GM20431 (cell line): ENCODE data around the gene LMF1.

Experiments
- in situ Hi-C: fragments of 300-500 bp; cut with MseI, MboI; formaldehyde crosslinking; loops from one replicate; pipeline ENCODE4 v1.15.0; 2020; ENCODE audit warnings: low sequenced_read_pairs; ENCODE audit not compliant: unreplicated experiment

LMF1 gene

DNA sequence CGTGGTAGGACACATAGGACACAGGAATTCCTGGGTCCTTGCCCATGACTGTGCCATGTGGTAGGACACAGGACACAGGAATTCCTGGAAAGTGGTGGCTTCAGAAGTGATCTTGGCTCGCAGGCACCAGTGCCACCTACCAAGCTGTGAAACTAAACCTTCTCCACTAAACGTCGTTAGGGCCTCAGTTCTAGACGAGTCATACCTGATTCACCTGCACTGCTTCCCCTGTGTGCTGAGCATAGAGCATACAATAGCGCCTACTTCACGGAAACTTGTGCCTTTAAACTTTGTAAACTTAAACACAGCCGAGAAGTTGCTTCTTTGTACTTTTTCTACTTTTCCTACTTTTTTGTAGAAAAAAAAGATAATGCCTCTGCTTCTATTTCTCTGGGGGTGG is 15.6 kb upstream of the LMF1 start:
- in situ Hi-C loops: no loop called here

DNA sequence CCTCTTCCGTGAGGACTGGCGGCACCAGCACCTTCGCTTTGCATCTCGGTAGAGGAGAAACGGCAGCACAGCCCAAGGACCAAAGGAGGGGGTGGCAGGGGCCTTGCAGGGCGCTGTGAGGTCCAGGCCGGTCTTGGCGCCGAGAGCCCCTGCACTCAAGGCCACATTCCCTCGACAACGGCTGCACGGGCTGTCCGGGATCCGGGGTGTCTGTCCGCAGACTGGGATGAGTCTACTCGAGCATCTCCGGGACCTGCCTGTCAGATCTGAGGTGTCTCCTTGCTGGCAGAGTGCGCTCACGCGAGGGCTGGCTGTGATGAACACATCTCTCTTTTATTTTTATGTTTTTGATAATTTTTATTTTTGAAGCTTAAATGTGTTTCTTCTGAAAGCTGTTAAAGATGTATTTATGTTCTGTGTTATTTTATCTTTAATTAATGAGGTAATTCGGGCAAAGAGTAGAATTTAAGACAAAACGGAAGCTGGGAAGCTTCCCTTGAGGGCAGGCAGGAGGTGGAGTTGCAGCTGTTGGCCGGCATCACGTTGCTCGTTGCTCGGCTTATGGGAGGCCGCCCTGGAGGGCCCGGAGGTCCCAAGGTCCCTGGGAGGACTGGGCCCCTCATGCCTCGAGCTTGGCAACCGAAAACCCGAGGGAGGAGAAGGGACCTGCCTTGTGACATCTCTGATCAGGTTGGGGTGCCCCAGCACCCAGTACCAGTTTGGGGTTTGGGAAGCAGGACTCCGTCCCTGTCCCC is 15.0 kb upstream of the LMF1 start:
- in situ Hi-C loops: no loop called here

DNA sequence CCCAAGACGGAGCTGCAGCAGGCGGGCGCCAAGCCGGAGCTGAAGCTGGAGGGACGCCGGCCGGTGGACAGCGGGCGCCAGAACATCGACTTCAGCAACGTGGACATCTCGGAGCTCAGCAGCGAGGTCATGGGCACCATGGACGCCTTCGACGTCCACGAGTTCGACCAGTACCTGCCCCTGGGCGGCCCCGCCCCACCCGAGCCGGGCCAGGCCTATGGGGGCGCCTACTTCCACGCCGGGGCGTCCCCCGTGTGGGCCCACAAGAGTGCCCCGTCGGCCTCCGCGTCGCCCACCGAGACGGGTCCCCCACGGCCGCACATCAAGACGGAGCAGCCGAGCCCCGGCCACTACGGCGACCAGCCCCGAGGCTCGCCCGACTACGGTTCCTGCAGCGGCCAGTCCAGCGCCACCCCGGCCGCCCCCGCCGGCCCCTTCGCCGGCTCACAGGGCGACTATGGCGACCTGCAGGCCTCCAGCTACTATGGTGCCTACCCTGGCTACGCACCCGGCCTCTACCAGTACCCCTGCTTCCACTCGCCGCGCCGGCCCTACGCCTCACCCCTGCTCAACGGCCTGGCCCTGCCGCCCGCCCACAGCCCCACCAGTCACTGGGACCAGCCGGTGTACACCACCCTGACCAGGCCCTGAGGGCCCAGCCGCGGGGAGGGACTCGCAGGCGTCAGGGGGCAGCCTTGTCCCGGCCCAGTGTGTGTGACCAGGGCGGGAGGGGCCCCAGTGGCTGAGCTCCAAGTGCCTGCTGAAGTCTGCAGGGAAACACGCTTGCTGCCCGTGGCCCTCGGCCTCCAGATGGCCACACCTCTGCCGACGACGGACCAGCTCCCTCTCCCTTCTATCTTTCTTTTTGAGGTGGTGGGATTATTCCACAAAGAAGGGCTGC is 14.2 kb upstream of the LMF1 start:
- in situ Hi-C loops: no loop called here

DNA sequence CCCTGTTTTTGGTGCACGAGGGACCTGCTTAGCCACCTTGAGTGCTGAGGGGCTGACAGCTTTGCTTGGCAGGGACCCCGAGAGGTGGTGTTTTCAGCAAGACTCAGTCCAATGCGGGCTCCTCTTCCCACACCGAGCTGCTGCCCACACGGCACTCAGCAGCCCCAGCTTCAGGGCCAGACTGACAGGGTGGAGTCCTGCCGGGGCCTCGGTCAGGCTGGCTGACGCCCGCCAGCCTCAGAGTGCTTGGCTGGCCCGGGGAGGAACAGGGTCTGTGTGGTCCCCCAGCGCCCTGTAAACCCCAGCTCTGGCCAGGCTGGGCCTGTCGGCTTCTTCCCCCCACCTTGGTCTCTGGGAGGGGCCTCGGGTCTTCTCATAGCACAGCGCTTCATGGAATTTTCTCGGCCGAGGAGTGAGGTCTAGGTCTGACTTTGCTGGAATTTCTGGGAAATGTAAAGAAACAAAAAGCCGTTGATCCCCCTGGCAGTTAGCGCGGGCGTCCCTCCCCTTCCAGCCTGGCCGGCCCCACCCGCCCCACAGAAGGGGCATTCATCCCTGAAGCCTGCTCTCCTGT is 13.4 kb upstream of the LMF1 start:
- in situ Hi-C loops: no loop called here

DNA sequence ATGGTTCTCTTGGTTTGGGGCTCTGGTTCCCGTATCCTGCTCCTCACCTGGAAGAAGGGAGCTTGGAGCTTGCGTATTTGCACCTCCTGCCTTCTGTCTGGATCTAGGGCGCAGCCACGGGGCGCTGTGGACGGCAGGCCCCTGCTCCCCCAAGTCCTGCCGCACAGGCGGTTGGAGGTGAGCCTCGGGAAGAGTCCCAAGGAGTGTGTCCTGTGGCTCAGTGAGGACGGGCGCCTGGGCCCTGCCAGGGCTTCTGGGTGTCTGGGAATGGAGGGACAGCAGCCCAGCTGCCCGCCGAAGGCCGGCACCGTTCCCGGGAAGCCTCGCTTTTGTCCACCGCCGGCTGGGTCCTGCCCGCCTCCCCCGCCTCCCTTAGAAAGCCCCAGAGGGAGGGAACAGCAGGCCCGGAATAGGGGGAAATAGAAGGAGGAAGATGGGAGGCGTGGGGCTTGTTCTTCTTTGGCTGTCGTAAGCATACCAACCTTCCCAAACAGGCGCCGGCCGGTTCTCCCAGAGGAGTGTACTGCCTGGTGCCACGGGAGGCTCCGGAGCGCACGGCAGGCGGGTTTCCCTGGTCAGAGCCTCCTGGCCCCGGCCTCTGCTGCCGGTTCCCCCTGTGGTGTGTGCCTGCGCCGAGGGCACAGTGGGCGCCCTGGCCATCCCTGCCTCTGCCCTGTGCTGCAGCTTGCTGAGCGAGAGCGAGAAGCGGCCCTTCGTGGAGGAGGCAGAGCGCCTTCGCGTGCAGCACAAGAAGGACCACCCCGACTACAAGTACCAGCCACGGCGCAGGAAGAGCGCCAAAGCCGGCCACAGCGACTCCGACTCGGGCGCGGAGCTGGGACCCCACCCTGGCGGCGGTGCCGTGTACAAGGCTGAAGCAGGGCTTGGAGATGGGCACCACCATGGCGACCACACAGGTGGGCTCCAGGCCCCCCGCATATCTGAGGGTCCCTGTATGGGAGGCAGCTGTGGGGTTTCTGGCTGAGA is 12.6 kb upstream of the LMF1 start:
- in situ Hi-C loops: no loop called here

DNA sequence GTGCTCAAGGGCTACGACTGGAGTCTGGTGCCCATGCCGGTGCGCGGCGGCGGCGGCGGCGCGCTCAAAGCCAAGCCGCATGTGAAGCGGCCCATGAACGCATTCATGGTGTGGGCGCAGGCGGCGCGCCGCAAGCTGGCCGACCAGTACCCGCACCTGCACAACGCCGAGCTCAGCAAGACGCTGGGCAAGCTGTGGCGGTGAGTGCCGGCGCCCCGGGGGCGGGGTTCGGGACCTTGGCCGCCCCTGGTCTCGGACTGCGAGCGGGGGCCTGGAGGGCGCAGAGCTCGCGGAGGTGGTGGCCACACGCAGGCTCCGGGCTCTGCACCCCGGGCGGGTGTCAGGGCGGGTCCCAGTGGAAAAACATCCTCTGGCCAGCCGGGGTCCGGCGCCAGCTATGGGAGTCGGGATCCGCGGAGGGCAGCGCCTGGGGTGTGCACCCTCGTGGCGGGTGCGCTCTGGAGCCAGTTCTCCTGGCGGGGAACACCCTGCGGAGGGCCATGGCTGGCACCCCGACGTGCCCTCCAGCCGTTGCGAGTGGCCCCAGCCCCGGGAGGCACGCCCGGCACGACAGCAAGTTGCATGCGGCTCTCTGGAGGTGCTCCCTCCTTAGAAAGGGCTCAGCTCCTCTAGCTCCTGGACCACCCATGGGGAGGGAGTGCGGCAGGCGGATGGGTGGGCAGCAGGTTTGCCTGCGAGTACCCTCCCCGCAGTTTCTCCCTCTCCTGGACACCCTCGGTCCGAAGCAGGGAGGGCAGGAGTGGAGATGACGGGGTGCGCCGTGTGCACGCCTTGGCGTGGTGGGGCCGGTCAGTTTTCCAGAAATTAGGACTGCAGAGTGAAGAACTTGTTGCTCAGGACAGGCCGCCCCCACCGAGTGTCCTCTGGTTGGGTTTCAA is 11.6 kb upstream of the LMF1 start:
- in situ Hi-C loops: no loop called here

DNA sequence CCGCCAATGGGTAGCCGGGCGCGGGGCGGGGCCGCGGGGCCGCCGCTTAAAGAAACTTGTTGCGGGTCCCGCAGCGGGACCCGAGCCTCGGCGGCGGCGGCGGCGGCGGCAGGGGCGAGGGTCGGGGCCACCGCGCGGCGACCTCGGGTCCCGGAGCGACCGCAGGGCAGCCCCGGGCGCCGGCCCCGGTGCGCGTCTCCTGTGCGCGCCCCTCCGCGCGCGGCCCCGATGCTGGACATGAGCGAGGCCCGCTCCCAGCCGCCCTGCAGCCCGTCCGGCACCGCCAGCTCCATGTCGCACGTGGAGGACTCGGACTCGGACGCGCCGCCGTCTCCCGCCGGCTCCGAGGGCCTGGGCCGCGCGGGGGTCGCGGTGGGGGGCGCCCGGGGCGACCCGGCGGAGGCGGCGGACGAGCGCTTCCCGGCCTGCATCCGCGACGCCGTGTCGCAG is 10.9 kb upstream of the LMF1 start, which contains the start of gene SOX8:
TSS of gene SOX8 (plus strand) at position 76 of the 450 bp plus-strand sequence. CDS start at position 229, 153 bp downstream.
- in situ Hi-C loops: no loop called here

DNA sequence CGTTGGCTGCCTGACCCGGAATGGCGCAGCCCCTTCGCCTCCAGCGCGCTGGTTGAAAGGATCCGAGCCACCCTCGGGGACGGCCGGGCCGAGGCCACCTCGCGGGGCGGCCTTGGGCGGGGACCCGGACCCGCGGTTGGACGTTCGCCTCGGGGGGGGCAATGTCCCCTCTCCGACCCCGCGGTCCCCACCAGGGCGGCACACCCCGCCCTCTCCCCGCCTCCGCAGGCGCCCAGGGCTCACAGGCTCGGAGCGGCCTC is 9.7 kb upstream of the LMF1 start:
- in situ Hi-C loops: no loop called here

DNA sequence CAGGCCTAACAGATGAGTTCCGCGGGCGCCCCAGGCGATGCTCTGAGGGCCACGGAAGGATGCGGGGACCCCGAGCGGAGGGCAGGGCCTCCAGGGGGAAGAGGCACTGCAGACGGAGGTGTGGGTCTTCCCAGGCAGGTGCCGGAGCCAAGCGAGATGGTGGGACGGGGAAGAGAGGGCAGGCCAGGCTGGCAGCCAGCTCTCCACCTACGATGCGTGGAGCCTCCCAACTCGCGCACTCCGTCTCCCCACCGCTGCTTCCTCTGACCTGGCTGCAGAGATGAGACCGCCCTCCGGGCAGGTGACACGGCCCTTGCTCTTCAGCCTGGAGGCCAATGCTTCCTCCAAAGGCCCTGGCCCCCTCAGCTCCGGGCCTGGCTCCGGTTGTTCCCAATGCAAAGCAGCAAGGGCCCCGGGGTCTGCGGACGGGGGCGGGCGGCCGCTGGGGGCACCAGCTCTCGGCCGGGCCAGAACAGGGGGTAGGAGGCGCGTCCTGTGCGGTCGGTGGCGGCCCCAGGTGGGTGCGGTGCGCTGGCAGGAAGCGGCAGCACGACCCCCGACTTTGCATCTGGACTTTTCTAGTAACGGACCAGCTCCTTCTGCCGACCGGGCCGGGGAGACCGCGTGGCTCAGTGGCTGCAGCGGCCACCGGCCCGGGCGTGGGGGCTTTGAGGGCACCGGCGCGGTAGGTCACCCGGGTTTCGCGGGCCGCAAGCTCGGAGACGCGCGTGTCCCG is 9.2 kb upstream of the LMF1 start:
- in situ Hi-C loops: no loop called here

DNA sequence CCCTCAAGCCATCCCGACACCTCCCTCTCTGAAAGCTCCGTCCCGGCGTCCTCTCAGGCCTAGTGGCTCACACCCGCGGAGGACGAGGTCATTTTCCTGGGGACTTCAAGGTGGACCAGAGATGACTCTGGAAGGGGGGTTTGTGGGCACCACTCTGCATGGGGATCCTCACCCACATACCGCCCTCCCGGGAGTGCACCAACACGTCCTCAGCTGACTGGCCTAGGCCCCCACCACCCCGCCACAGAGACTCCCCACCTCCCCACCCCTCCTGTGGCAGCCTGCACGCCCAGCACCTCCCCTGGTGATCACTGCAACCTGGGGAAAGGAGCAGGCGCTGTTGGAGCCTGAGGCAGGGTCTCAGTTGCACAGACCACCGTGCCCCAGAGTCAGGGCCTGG is 8.4 kb upstream of the LMF1 start:
- in situ Hi-C loops: no loop called here

DNA sequence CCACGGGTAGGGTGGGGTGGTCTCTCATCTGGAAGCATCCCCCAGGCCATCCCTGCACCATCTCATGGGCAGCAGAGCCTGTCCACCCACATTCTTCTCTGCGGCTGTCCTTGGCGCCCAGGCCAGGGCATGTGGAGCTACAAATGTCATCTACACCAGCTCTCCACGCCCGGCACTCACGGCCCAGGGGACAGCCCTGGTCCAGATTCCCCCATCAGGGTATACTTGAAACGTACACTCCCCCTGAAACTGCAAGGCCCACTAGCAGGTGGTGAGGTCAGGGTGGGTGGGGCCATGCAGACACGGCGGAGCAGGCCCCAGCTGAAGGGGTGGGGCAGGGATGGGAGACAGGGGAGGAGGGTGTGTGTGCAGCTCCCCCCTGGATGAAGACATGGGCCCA is 7.6 kb upstream of the LMF1 start:
- in situ Hi-C loops: no loop called here

DNA sequence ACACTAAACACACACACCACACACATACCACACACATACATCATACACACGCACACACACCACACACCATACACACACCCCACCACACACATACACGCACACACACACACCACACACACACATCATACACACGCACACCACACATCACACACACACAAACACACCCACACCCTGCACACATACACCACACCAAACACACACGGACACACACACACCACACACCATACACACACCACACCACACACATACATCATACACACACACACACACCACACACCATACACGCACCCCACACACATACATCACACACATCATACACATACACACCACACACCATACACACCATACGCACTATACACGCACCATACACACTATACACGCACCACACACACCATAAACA is 7.1 kb upstream of the LMF1 start:
- in situ Hi-C loops: no loop called here

DNA sequence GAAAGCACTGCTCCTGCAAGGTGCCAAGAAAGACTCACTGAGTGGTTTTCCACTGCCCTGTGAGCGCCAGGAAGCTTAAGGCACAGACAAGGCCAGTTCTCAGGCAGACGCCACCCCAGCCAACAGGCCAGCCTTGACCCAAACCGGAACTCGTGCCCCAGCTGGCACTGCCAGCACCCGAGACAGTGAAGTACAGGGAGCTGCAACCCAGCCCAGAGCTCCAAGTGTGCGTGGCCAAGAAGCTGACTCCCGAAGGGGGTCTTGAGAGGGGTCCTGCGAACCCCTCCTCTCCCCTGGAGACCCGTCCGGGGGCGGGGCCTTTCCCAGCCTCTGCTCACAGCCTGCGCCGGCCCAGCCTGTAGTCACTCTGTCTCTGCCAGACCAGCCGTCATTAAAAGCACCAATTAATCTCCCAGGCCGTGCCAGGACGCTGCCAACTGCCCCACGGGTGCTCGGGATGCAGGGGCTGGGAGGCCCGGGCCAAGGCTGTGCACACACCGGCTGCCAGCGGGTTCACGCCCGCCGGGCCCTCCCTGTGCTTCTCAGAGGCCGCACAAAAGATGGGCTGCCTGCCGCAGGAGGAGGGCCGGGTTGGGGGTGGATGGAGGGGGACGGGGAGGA is 6.4 kb upstream of the LMF1 start:
- in situ Hi-C loops: no loop called here

DNA sequence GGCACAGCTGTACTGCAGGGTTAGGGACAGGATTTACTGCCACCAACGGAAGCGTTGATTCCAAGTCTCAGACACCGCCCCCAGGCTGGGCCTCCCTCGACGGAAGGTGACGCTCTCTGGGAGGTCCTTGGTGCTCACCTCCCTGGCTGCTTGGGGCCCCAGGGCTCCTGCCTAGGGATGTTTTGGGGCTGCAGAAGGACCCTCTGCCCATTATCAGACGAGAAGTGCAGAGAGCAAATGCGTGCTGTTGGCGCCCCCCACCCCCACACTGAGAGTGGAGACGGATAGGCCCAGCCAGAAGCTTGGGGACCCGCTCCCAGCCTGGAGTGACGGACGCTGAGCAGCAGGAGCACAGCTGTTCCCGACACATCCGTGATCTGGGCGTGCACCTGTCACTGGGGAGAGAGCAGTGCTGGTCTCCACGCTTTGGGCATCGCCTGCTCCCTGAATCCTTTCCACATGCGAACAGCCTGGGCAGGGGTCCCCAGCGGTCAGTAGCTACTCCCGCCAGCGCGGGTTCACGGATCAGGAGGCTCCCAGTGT is 5.7 kb upstream of the LMF1 start:
- in situ Hi-C loops: no loop called here

DNA sequence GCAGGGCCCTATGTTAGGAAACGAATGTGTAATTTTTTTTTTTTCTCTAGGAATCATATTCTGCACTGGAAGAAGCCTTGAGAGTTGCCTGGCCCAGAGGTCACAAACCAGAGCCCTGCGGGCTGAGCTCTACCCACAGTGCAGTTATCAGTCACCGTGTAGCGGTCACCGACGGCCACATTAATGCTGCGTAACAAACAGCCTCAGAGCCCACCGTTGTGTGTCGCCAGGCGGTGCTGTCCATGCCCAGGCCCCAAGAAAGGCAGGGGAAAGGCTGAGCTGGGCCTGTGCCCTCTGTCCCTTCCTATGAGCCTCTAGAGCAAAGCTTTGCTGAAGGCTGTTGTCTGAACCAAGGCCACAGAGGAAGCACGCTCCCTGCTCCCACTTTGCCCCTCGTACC is 4.5 kb upstream of the LMF1 start:
- in situ Hi-C loops: no loop called here

DNA sequence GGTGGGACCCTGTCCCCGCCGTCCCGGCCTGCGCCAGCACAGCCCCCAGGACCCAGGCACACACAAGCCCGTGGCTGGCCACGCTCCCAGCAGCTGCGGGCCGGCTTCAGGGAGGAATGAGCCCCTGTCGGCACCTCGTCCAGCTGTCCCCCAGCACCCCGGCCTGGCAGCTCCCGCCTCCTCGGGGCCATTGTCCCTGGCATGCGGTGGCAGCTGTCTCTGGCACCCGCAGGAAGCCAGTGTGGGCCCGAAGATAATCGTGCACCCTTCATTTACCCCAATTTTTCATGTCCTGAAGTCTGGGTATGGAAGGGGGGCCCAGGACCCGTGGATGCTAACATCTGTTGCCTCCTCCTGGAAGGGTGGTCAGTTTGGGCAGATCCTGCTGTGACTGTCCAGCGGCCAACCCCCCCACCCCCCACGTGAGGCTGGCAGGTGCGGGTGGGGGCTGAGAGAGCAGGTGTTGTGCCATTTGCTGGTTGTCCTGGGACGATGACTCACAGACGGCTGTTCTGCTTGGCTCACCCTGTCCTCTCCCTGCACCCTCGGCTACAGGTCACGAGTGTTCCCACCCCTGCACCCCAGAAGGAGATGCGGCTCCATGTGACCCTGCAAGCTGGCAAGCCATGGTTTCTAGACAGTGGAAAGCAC is 4.0 kb upstream of the LMF1 start:
- in situ Hi-C loops: no loop called here

DNA sequence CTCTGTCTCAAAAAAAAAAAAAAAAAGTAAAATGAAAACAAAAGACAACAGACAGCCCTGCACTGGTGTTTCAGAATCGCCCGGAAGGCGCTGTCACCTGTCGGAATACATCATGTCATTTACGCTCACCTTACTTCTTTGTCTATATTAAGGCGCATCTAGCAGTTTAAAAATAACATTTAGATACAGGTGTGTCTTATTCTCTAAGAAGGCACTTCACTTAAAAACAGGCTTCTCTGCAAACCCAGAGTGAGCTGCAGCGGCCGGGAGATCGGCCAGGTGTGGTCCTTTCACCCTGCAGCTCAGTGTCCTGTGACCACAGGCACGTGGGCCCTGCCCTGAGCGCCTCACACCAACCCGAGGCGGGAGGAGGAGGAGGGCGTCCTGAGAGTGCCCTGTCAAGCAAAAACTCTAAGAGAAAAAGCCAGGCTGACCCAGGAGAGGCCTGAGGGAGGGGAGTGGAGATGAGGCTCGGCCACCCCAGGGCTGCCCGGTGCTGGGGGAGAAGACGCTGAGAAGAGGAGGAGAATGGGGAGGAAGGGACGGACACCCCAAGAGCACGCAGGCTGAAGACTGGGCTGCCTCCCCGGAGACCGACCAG is 3.3 kb upstream of the LMF1 start:
- in situ Hi-C loops: no loop called here
